HG03439 (cell line): Measurements from ENCODE around the gene TREX2.

Experiments
- ATAC-seq: cut with Tn5 transposase; IDR thresholded peaks from one replicate; pipeline ENCODE4 v1.9.1; 2021; ENCODE audit warnings: mild to moderate bottlenecking, moderate library complexity; ENCODE audit not compliant: unreplicated experiment

TREX2 gene

DNA sequence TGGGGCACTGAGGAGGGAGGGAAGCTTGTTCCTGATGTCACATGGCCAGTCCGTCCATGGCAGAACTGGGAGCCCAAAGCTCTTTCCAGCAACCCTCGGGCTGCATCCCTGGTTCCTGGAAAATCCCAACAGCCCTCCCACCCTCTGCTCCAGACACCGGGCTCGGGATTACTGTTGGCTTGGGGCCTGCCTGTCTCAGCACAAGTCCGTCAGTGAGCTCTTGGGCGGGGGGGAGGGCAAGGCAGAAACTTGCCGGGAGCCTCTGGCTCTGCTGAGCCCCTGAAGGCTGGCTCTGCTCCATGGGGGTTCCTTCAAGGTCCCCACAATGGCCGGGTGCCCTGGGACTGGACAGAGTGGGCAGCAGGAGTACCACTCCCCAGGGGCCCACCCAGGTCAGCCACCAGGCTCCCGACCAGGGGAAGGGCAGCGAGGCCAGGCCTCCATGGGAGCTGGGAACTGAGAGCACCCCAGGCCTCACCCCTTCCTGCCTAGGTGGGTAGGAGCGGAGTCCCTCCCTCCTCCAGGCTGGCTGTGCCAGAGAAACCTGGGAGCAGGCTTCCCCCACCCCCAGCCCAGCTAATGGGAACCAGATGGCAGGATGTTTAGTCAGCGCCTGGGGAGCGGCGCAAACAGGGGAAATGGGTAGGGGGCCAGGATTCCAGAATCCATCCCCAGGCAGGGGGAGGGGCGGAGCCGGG, 31.0 kb upstream of the TREX2 start:
- no peak for ATAC-seq

DNA sequence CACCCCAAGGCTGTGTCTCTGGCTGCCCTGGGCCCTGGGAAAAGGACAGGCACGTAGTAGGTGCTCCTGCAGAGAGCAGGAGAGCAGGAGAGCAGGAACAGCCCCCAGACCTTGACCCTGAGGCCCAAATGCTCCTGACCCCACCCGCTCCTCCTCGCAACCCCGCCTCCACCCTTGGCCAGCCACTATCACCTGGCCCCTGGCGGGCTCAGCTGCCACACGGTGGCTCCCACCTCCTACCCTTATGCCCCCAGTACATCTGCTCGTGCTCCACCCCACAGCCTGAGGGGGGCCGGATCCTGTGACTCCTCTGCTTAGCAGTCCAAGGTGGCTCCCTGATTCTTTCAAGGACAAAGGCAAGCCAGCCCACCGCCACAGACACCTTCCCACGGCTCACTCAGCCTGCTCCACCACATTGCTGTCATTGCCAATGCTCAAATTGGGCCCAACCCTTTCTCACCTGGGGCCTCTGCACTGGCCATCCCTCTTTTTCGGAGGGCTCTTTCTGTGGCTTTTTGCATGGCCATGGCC, 30.0 kb upstream of the TREX2 start:
- no peak for ATAC-seq

DNA sequence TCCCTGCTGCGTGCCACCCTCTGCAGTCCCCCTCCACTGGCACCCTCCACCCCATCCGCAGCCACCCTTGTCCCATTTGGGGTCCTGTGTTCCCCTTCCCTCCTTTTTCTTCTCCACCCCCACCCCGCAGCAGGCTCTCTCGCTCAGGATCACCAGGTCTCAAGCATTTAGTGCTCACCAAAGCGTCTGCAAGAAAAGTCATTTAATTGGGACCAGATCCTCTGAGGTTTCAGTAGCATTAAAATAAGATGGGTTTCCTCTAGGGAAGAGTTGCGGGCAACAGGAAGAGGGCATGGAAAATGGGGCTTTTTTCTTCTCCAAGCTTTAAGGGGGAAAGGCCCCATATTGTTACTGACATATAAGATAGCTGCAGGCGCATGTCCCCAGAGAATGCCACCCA, 29.4 kb upstream of the TREX2 start:
- no peak for ATAC-seq

DNA sequence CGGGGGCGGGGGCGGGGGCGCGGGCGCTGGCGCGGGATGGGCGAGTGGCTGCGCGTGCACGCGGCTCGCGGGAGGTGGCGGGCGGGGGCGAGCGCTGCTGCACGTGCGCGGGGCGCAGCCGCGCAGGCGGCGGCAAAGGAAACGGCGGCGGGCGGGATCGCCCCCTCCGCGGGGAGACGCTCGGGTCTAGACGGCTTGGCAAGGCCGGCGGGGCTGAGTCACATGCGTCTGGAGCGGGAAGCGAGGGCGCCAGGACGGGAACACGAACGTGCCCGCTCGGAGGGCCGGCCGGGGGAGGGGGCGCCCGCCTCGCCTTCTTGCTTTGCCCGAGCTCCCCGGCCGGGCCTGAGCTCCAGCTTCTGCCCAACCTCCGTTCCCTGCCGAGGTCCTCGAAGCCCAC, 28.9 kb upstream of the TREX2 start:
- ATAC-seq, result no peak

DNA sequence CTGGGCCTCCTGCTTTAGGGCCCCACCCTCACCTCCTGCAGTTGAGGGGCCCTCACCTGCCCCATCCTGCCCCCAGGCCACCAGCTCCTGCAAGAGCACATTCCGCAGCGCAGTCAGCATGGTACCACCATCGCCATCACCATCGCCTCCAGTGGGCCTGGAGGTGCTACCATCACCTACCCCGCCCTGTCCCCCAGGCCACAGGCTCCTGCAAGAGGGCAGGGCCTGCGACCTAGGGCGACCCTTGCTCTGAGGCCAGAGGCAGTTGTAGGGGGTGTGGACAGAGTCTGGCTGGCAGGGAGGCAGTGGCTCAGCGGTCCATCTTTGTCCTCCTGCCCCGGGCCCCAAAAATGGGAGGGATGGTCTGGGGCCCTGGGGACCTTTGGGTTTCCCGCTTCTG, 28.4 kb upstream of the TREX2 start:
- no peak for ATAC-seq

DNA sequence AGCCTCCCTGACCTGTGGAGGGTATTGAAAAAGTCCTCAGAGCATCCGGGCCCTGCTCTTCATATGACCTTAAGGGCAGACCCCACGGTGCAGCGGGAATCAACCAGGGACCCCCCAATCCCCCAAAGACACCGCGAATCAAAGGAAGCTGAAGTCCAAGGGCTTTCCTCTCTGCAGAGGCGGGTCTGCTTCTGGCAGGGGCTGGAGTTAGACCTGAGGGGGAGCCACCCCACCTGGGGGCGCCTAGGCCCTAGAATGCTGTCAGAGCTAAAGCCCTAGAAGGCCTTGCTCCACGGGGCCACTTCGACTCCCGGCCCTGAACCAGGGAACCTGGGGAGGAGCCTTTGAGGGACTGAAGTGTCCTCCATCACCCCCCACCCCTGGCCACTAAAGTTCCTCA, 27.3 kb upstream of the TREX2 start:
- ATAC-seq, result no peak

DNA sequence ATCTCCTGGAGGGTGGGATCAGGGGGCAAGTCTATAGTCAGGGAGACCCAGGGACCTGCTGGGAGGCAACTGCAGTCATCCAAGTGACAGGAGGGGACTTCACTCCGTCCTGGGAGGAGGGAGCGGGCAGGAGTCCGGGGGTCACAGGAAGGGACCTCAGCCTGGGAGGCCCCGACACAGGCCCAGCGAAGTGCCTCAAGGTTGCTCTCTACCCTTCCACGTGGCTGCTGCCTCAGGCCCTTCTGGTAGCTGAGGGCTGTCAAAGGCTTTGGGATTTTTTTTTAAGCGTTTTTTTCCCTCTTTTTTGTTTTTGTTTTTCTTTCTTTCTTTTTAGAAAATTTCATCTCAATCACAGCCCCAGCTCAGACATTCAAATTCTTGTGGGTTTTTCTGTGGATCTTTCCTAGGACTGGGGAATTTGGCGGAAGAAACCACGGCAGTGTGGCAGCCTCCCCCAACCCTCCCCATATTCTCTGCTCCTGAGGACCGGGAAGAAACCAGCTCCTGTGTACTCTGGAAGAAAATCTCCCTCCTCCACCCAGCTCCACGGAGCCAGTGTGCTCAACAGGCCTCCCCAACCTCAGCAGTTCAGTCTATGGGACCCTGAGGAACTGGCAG, 25.9 kb upstream of the TREX2 start:
- ATAC-seq, result no peak

DNA sequence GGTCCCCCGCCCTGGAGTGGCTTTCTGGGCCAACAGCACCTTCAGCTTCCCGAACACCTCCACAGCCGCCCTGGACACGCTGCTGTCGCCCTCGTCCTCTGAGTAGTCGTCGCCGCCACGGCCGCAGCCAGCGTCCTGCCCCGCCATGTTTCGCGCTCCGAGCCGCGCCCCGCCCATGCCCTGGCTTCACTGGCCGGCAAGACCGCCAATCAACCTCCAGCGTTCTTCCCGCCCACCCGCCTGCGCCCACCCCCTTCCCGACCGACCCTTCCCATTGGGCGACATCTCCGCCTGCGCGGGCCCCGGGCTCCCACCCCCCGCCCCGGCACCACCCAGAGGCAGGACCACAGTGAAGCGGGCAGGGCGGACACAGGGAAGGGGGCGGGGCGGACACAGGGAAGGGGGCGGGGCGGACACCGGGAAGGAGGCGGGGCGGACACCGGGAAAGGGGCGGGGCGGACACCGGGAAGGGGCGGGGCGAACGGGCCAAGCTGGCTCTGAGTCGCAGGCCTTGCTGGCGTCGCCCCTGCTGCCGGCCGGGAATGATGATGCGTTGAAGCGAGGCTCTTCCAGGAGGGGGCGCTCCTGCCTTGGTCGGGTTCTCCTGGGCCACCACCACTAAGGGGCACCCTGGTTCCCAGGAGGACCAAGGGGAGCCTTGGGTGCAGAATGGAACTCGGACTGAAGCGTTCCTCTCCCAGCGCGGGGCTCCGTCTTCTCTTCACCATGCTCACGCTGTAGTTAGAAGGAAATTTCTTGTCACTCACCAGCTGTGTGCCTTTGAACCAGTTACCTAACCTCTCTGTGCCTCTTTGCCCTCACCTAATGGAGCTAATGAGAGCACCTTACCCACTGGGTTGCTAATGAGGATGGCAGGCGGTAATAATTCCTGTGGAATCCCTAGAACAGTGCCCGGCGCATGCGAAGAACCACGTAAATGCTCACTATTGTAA, 24.8 kb upstream of the TREX2 start, which contains the start of gene HAUS7:
HAUS7 (minus strand) TSS at position 166 of the 953 bp plus-strand sequence; CDS start at position 147, 19 bp downstream.
- ATAC-seq, result peak; percentile 73

DNA sequence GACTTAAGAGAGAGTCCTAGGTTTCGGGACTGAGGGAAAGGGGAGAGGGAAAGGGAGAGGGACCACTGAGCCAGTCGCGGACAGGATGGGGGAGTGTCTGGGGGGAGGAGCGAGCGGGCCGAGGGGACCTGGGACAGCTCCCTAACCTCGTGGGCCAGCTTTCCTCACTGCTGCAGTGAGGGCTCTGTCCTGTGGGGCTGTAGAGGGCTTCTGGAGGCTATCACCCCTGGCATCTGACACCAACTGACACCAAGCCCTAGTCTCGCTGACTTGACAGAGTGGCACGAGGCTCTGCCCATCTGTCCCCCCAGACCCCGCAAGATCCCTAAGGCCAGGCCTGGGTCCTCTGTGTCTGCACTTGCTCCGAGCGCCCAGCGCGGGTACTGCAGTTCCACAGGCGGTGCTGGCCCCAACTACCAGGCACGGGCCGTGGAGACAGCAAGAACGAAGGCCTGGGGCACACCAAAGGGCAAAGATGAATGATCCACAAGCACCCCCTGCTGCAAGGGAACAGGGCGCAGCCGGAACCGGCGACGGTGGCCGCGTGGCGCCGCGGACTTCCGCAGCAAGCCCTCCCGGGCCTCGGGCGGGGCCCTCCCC, 24.1 kb upstream of the TREX2 start:
- peak; percentile 44 for ATAC-seq

DNA sequence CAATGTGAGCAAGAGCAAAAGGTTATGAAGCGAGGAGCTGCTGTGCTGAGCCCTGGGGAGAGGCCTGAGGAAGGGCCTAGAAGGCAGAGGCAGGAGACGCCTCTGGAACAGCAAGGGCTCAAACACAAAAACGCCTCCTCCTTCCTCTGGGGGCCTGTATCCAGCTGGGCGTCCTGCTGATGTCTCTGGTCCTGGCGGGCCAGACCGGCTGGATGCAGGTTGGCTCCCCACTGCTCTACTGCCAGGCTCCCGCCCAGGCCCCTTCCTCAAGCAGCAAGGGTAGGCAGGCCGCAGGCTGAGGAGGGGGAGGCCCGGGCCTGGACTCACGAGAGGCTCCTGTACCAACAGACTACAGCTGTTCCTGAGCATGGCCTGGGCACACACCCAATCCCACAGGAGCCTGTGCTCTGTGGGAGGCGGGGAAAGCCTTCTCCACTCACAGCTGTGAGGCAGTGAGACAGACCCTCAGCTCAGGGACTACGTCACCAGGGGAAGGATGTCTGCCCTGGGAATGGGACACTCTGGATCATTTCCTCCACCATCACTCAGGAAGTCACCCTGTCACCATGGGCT, 22.2 kb upstream of the TREX2 start:
- ATAC-seq, result no peak

DNA sequence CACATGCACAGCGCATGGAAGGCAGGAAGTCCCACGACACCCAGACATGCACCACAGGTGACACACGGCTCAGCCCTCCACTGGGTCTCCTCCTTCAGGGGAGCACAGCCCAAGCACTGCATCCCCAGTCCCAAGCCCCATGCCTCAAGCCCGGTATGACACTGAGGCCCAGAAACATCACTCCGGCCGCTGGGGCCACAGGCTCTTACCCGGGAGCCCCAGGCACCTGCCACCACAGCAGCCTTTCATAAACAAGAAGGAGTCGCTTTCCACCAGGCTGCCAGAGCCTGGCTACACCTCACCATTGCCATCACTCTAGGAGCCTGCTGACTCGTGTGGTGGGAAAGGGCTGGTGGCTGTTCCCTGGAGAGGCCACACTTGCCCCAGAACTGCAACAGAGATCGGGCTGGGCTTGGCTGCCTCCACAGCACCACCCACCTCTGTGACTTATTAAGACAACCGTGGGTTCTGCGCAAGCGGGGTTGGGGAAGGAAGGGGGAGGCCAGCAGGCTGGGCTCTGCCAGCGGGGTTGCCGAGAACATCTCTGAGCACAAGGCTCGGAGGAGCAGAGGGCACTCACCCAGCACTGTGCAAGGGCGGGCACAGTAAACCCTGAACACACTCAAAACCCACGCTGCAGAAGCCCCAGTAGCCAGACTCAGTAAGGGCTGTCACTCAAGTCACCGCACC, 20.0 kb upstream of the TREX2 start:
- ATAC-seq, result no peak

DNA sequence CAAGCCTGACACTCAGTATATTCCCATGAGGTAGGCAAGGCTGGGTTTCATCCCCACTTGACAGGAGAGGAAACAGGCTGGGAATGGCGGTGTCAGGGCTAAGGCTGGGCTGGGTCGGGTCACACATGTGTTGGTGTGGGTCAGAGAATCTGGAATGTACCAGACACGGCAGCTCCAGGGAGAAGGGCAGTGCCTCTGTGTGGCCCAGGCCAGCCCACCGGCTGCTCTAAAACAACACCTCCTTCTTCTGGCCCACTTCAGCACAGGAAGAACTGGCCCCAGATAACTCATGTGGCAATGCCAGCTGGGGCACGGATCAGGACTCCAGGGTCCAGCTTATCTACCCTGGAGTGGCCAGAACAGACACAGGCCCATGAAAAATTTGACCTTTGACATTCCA, 18.3 kb upstream of the TREX2 start:
- no peak for ATAC-seq

DNA sequence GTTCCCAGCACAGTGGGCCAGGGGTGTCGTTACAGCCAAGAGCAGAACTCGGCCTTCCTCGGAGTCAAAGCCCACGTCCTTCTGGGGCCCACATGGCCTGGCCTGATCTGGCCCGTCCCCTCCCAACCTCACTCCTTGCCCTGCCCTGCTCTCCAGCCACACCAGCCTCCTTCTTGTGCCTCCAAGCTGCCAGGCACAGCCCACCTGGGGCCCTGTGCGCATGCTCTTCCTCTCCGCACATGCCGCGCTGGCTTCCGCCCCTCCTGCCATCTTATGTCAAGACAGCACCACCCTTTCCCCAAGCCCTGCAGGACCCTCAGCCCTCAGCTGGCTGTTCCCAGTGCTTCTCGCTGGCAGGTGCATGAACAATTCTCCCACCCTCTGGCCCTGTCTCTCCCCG, 17.7 kb upstream of the TREX2 start:
- ATAC-seq, result no peak

DNA sequence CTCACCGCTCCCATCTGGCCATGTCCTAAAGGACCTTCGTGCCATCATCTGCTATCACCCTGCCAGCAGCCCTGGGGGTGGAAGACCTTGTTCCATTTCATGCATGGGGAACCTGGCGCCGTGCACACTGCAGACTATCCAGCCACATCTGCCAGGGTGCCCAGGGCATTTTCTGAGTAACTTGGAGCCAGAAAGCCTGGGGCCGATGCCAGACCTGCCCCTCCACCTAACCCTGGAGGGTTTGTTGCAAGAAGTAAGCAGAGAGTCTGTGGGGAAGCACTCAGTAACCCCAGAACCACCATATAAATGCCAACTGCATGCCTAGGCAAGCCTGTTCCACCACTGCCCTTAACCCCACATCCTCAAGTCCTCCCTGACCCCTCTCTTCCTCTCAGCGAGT, 17.2 kb upstream of the TREX2 start:
- ATAC-seq, result no peak

DNA sequence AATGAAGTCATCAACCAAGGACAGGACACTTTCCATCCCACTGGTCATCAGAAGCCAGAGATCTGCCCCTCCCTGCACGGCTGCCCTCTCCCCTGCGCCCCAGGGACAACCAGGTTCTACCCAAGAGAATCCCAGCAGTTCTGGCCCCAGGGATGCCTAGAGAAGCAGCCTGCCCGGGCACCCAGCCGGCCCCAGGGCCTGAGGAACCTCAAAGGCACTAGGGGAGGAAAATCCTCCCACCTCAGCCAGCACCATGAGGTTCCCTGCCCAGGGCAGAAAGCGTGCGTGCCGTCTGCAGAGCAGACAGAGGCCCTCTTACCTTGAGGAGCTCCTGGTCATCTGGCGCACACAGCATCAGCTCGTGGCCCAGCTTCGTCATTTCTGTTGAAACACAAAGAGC, 16.4 kb upstream of the TREX2 start:
- no peak for ATAC-seq

DNA sequence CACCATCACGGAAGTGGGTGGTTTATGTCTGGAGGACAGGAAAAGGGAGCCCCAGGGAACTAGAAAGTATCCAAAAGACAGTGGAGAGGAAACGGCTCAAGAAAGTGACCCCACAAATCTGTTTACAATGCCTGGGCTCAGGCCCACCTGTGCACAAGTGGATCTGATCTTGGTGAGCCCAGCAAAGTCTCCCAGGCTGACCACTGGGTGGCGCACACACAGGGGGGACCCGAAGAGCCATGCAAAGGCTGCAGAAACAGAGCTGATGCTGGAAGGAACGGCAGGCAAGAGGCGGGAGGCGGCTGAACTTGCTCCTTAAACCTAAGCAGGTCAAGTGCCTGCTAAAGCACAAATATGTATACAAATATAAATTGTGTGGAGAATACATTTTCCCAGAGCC, 15.0 kb upstream of the TREX2 start:
- no peak for ATAC-seq

DNA sequence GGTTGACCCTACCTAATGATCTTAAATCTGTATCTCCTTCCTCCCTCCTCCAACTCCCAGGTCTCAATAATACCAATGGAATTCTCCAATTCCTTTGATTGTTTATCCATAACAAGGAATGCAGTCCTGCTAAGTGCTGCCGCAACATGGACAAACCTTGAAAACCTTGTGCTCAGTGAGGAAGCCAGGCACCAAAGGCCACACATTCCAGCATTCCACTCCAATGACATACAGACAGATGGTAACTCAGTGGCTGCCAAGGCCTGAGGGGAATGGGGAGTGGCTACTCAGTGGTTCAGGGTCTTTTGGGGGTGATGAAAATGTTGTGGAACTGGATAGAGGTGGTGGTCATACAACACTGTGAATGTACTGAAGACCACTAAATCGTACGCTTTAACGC, 14.1 kb upstream of the TREX2 start:
- no peak for ATAC-seq

DNA sequence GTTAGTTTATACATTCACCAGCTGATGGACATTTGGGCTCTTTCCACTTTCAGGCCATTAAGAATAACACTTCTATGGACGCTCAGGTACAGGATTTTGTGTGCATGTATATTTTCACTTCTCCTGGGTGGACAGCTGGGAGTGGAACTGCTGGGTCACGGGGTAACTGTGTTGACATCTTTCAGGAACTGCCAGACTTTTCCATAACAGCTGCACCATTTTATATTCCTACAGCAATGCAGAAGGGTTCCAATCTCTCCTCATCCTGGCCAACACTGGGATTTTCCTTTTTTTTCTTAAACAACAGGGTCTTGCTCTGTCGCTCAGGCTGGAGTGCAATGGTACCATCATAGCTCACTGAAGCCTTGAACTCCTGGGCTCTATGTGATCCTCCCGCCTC, 12.6 kb upstream of the TREX2 start:
- no peak for ATAC-seq

DNA sequence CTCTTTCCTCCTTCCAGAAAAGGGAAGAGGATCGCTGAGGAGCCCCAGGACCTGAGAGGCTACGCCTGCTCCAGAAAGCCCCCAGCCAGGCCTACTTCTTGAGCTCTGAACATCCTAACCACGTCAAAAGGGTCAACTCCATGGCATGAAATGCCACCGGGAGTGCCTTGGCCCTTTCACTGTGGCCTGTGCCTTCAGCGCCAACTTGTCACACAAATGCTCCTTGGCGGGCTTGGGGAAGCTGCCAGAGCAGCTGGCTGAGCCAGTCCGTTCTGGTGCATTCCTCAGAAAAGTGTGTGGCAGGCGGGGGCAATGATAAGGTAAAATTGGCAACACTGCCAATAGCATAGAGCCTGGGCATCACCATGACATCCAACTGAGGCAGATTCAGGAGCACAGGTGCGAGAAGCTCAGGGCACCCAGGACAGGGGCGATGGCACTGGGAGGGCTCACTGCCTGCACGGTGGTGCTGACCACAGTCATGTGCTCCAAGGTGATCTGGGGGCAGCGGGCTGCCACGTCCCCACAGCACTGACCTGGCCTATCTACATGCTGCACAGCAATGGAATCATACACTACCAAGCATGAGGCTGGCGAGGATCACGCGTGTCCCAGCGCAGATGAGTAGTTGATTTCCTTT, 12.1 kb upstream of the TREX2 start:
- ATAC-seq, result no peak
